ENCODE measurements around the gene GET4.

GRCh38 chr7:937856-938484 is 61.6 kb downstream of the GET4 start:
- no peak for TF ChIP-seq EZH2 (IDR thresholded peaks at IDR 0.05; ENCODE audit: insufficient read depth, poor library complexity, severe bottlenecking)
- no peak for TF ChIP-seq EZH2phosphoT487 (IDR thresholded peaks at IDR 0.05; ENCODE audit: insufficient read depth, low read depth)
